Measurements from ENCODE around the gene NHLRC2. TPM values are rescaled to one million over a fixed set of nuclear protein-coding genes. Genes with fewer than 3 reads are reported as not detected.

The NHLRC2 gene
- total RNA-seq, 4 donors from 2014 or later = 47.1 to 66.7 (median 56.2) TPM

DNA sequence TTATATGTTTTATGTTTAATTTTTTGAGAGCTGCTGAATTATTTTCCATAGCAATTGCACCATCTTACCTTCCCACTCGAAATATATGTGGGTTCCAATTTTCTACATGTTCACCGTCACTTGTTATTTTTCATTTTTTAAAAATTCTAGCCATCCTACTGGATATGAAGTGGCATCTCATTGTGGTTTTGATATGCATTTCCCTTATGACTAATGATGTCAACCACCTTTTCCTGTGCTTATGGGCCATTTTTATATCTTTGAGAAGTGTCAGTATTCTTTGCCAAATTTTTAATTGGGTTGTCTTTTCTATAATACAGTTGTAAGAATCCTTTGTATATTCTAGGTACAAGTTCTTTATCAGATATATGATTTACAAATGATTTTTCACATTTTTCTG, 27.8 kb downstream of the NHLRC2 start:
- no peak overlapping the region for H3K4me3 ChIP-seq (replicated peaks in 1 of 3)
- intact Hi-C loops (cut with DNase I) = no loop called here
- 95 to 99% methylated on average over 2 of the region's 2 CpGs for WGBS, 2 donors
- no peaks in the 10 kb centered on the region for H3K27me3 ChIP-seq
- no peaks in the 10 kb centered on the region for H3K36me3 ChIP-seq
- no peaks in the 10 kb centered on the region for H3K9me3 ChIP-seq
- H3K4me1 ChIP-seq = no peaks in the 10 kb centered on the region
- no peak overlapping the region for H3K27ac ChIP-seq
- no peak for TF ChIP-seq POLR2A (IDR thresholded peaks at IDR 0.05)
- TF ChIP-seq, protein P1, sequence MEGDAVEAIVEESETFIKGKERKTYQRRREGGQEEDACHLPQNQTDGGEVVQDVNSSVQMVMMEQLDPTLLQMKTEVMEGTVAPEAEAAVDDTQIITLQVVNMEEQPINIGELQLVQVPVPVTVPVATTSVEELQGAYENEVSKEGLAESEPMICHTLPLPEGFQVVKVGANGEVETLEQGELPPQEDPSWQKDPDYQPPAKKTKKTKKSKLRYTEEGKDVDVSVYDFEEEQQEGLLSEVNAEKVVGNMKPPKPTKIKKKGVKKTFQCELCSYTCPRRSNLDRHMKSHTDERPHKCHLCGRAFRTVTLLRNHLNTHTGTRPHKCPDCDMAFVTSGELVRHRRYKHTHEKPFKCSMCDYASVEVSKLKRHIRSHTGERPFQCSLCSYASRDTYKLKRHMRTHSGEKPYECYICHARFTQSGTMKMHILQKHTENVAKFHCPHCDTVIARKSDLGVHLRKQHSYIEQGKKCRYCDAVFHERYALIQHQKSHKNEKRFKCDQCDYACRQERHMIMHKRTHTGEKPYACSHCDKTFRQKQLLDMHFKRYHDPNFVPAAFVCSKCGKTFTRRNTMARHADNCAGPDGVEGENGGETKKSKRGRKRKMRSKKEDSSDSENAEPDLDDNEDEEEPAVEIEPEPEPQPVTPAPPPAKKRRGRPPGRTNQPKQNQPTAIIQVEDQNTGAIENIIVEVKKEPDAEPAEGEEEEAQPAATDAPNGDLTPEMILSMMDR (IDR thresholded peaks at IDR 0.05) = no peak
- DNase-seq = no peak

DNA sequence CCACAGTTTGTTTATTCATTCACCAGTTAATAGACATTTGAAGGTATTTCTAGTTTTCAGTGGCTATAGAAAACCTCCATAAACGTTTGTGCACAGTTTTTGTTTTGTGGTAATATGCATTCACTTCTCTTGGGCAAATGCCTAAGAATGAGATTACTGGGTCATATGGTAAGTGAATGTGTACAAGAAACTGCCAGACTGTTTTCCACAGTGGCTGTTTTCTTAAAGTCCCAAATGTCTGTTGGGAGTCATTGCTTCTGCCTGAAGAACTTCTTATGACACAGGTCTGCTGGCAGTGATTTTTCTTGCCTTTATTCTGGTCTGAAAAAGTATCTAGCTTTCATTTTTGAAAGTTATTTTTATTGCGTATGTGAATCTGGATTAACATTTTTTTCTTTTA, 35.5 kb downstream of the NHLRC2 start:
- no peaks in the 10 kb centered on the region for H3K27me3 ChIP-seq
- no peak for DNase-seq
- TF ChIP-seq POLR2A (IDR thresholded peaks at IDR 0.05) = no peak
- TF ChIP-seq, protein P1 (IDR thresholded peaks at IDR 0.05) = no peak
- no peak overlapping the region for H3K4me3 ChIP-seq (replicated peaks in 1 of 3)
- H3K9me3 ChIP-seq = no peaks in the 10 kb centered on the region
- no peak overlapping the region for H3K27ac ChIP-seq
- intact Hi-C loops (cut with DNase I) = no loop called here
- H3K4me1 ChIP-seq = no peaks in the 10 kb centered on the region
- no peaks in the 10 kb centered on the region for H3K36me3 ChIP-seq
- WGBS, 2 donors = 84 to 92% methylated on average over 2 of the region's 2 CpGs

DNA sequence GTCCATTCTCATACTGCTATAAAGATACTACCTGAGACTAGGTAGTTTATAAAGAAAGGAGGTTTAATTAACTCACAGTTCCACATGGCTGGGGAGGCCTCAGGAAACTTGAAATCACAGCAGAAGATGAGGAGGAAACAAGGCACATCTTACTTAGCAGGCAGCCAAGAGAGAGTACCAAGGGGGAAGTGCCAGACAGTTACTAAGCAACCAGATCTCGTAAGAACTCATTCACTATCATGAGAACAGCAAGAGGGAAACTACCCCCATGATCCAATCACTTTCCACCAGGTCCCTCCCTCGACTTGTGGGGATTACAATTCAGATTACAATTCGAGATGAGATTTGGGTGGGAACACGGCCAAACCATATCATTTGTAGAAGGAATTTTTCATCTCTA, 36.3 kb downstream of the NHLRC2 start:
- H3K27me3 ChIP-seq = no peaks in the 10 kb centered on the region
- no peaks in the 10 kb centered on the region for H3K9me3 ChIP-seq
- H3K27ac ChIP-seq = no peak overlapping the region
- WGBS, 2 donors = 90 to 95% methylated on average over 4 of the region's 4 CpGs
- no peaks in the 10 kb centered on the region for H3K4me1 ChIP-seq
- intact Hi-C loops (cut with DNase I) = no loop called here
- no peak for DNase-seq
- TF ChIP-seq, protein P1 (IDR thresholded peaks at IDR 0.05) = no peak
- TF ChIP-seq POLR2A (IDR thresholded peaks at IDR 0.05) = no peak
- H3K4me3 ChIP-seq (replicated peaks in 1 of 3) = no peak overlapping the region
- H3K36me3 ChIP-seq = no peaks in the 10 kb centered on the region

DNA sequence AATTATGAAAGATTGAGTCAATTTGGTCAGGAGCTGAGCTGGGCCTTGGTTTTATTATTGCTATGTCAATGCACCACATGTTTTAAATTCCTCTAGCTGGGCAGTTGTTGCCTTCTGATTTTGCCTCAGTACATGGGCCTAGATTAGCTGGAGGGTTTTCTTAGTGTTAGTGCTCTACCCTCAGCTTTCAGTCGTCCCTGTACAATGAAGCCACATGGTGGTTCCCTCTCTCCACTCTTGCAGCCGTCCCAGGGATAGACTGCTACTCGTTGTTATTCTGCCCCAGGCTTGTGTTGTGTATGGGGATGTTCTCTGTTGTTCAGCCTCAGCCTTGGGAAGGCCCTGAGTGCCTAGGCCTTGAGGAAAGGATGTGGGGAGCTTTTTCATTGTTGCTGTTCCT, 37.0 kb downstream of the NHLRC2 start:
- Histone ChIP-seq H3K27me3 (no peaks in the 10 kb centered on the region), H3K36me3 (no peaks in the 10 kb centered on the region), H3K27ac (no peak overlapping the region), H3K4me1 (no peaks in the 10 kb centered on the region), H3K4me3 (replicated peaks in 1 of 3) (no peak overlapping the region), H3K9me3 (no peaks in the 10 kb centered on the region)
- WGBS, 2 donors = 65 to 81% methylated on average over 3 of the region's 3 CpGs
- no peak for DNase-seq
- intact Hi-C loops (cut with DNase I) = no loop called here
- no peak for TF ChIP-seq POLR2A (IDR thresholded peaks at IDR 0.05)
- TF ChIP-seq, protein P1 (IDR thresholded peaks at IDR 0.05) = no peak

DNA sequence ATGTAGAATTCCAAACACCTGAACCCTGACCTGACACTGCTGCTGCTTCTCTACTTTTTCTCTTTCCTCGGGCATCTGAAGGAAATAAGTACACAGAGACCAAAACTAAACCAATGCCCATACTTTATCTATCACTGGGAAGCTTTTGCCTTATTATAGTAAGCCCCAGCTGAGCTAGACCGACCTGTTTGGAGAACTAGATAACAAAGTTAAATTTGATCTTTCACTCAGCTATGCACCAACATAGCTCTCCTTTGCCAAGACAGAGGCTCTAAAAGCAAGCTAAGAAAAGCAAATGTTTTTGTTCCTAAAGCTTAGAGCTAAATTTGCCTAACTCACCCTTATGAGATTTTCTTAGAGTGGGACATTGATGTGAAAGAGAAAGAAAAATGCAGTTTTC, 39.1 kb downstream of the NHLRC2 start:
- H3K27ac ChIP-seq = no peak overlapping the region
- no peak for TF ChIP-seq POLR2A (IDR thresholded peaks at IDR 0.05)
- TF ChIP-seq, protein P1 (IDR thresholded peaks at IDR 0.05) = no peak
- H3K36me3 ChIP-seq = no peaks in the 10 kb centered on the region
- no peak for DNase-seq
- intact Hi-C loops (cut with DNase I) = no loop called here
- no peaks in the 10 kb centered on the region for H3K4me1 ChIP-seq
- no peaks in the 10 kb centered on the region for H3K27me3 ChIP-seq
- H3K4me3 ChIP-seq (replicated peaks in 1 of 3) = no peak overlapping the region
- H3K9me3 ChIP-seq = no peaks in the 10 kb centered on the region
- WGBS, 2 donors = 68 to 76% methylated on average over 2 of the region's 2 CpGs

All from thyroid gland (tissue), 4 donors.